Stimulated activated CD8-positive, alpha-beta memory T cell treated with anti-CD3 and anti-CD28 coated beads, Interleukin-2, amount 100 ng/mL, for 1 hour (primary cell): ENCODE measurements around the gene FANCL.
A peak's percentile ranks its signal among the peaks of the same experiment; 100 is the strongest.
"Not testable (repeated sequence)": the region's sequence is repeated elsewhere in the genome, so short reads cannot be mapped to it uniquely, and the experiment has no call there.

Experiments
- DNase-seq, 2 donors: peaks; one replicate each; pipeline ENCODE4 v3.0.0-alpha.2; 2020; ENCODE audit warnings: low read depth in 2 of 2

The FANCL gene

DNA sequence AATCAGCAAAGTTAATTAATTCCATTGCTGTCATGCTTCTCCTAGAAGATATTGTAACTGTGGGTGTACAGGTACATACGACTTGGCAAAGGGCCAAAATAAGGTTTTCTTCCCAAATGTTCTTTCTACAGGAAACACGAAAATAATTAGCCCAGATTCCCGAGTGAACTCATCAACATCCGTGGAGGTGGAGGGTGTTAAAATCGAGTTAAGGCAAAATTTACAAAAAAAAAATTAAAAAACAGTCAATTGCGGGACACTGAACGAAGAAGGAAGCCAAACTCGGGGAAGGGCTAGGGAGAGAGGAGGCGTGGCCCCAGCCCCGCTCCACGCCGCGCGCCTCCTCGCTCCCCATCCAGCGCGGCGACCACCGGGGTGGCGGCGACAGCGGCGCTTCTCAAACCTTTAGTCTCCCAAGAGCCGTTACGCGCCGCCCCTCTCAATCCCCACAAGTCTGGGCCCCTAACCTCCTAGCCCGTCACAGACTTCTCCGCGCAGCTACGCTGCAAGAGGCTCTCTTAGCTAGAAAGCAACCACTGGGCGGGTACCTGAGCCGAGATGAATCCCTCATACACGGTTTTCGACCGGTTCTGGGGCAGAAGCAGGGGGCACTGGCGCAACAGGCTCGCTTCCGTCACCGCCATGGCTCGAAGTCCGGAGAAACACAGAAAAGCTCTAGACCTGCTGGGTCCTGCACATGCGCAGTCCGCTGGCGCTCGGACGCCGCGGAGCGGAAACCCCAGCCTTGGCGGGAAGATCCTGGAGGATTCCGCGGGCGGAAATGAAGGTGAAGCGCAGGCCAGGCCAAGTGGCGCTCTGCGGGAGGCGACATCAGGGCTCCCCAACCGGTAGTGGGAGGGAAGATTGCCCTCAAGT lies at the start of gene FANCL:
Gene FANCL, minus strand, starts transcription at position 656 of the 876 bp plus-strand sequence. Its CDS starts 12 bp downstream, at position 644.
- peak; percentile 21 to 40 for DNase-seq

DNA sequence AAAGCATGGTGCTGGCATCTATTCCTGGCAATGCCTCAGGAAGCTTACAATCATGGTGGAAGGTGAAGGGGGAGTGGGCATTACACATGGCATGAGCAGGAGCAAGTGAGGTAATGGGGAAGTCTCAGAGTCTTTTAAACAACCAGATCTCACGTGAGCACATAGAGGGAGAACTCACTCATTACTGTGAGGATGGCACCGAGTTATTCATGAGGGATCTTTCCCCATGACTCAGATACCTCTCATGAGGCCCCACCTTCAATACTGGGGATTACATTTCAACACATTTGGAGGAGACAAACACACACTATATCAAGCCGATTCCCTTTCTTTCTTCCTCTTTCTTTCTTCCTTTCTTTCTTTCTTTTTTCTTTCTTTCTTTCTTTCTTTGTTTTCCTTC lies 47.9 kb upstream of the FANCL start:
- no peak for DNase-seq

DNA sequence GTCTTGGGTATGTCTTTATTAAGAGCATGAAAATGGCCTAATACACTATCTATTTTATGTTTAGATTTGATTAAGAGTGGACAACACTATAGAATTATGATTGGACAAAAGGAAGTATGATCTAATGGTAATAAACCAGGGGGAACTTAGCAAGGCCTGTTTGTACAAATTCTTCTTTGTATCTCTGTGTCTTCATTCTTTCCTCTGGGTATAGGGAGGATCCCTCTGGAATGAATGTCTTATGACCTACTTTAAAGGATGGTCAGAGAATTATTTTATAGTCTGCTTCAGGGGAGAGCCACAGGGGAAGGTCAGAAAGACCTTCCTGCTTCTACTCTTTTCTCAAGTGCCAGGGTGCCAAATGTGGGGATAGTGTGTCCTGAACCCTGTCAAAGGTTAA lies 42.8 kb upstream of the FANCL start:
- DNase-seq = no peak

DNA sequence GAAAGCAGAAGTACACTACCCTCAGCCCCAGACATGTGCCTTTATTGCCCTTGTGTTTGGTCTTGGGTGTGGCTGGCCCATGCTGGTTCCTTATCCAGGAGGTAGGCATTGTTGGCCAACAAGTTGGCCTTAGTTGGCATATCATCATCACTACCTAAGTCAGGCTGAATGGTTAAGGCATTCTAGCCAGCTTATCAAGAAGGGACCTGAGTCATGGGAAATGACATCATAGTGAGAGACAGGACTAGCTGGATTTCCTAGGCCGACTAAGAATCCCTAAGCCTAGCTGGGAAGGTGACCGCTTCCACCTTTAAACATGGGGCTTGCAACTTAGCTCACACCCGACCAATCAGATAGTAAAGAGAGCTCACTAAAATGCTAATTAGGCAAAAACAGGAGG lies 34.0 kb upstream of the FANCL start:
- not testable (repeated sequence) for DNase-seq

DNA sequence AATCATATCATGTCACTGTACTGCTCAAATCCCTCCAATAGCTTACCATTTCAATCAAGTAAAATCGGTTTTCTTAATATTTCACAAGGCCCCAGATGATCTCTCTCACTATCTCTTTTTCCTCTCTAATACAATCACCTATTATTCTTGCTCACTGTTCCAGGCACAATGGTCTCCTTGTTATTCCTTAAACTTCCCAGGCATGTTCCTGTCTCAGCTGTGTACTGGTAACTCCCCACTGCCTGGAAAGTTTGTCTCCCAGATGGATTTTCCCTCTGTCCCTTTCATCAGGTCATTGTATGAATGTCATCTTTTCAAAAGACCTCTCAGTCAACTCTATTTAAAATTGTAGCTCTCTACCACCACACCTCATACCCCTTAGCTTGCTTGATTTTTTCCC lies 30.7 kb upstream of the FANCL start:
- no peak for DNase-seq

DNA sequence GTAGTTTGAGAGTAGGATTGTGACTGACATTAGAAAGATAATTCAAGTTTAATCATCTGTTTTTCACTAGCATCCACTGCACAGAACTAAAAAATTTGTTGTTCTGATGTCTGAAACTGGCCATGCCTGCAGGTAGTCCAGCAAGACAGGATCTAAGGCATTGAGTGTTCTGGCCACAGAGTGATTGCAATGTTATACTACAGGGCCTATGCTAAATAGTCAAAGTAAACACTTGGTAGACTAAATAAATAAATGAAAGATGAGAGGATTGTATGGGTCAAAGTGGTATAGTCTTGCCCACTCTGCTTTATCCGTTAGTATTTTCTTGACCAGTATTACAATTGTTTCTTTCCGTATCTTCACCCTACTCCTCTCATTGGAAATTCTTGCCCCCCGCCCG lies 27.6 kb upstream of the FANCL start:
- DNase-seq = no peak

DNA sequence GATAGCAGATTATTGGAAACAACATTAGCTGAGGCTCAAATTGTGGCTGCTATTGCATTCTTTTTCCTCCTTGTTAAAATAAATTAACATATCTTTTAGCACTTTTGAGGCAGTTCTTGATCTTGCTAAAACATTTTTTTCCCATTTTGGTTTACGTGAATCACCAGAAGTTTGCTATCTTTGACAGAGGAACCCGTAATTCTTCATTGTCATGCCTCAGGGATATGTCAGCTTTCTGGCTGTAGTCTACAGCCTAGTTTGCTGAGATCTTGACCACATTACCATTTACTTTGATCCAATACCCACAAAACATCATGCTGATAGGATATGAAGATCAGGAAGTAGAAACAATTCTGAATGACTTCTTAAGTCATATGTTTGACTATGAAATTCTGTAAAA lies 25.1 kb upstream of the FANCL start:
- no peak for DNase-seq

DNA sequence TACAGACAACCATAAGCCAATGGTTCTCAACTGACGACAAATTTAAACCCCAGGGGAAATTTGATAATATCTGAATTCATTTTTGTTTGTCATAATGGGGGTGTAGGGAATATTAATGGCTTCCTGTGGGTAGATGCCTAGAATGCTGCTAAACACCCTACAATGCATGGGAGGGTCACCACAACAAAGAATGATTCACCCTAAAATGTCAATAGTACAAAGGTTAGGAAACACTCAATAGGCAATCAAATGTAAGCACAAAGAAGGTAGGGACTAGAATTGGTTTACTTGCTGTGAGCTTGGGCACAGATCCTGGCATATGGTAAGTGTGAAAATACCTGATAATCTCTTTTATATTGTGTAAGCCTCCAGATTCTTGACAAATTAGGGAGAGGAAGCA lies 20.1 kb upstream of the FANCL start:
- no peak for DNase-seq

DNA sequence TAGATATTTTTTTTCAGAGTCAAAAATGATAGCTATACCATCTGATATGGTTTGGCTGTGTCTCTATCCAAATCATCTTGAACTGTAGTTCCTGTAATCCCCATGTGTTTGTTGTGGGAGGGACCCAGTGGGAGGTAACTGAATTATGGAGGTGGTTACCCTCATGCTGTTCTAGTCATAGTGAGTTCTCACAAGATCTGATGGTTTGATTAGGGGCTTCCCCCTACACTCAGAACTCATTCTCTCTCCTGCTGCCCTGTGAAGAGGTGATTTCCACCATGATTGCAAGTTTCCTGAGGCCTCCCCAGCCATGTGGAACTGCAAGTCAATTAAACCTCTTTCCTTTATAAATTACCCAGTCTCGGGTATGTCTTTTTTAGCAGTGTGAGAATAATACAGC lies 17.3 kb upstream of the FANCL start:
- DNase-seq = not testable (repeated sequence)

DNA sequence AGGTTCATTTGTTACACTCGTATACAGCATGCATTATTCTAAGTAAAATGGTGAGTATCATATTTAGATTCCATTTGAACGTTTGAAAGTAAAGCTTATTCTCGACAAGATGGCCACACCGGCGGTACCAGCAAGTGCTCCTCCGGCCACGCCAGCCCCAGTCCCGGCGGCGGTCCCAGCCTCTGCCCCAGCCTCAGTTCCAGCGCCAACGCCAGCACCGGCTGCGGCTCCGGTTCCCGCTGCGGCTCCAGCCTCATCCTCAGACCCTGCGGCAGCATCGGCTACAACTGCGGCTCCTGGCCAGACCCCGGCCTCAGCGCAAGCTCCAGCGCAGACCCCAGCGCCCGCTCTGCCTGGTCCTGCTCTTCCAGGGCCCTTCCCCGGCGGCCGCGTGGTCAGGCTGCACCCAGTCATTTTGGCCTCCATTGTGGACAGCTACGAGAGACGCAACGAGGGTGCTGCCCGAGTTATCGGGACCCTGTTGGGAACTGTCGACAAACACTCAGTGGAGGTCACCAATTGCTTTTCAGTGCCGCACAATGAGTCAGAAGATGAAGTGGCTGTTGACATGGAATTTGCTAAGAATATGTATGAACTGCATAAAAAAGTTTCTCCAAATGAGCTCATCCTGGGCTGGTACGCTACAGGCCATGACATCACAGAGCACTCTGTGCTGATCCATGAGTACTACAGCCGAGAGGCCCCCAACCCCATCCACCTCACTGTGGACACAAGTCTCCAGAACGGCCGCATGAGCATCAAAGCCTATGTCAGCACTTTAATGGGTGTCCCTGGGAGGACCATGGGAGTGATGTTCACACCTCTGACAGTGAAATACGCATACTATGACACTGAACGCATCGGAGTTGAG lies 10.4 kb upstream of the FANCL start:
- not testable (repeated sequence) for DNase-seq

DNA sequence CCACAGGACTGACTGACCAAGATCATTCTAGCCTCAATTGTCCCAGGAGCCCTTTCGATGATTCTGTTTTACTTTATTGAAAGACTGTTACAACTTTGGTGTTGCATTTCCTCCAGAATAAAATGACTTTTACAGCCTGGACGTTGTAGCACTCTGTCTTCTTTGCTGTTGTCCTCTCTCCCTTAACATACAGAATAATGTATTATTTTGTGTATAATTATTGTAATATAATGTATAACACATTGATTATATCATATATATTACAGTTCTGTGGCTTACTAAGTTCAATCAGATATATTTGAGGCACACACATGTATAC lies 380 bp upstream of the FANCL start:
- no peak for DNase-seq

DNA sequence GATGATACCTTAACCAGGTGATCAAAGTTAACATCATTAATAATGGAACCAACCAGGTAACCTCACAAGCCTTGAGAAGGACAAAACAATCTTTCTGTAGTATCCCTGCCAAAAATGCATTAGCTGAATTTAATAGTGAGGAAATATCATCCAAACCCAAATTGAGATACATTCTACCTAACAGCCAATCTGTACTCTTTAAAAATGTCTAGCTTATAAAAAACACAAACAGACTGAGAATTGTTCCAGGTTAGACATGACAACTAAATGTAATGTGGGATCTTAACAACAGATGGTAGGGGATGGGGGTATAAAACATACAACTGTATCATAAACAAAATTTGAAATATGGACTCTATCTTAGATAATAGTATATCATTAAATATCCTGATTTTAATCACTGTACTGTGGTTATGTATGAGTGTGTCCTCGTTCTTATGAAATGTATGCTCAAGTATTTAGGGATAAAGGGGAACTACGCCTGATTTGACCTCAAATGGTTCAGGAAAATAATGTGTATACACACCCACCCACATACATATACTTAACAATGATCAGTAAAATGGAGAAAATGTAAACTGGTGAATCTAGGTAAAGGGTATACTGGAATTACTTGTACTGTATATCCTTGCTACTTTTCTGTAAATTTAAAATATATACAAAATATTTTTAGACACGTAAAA lies 1.7 kb downstream of the FANCL start:
- DNase-seq = no peak

DNA sequence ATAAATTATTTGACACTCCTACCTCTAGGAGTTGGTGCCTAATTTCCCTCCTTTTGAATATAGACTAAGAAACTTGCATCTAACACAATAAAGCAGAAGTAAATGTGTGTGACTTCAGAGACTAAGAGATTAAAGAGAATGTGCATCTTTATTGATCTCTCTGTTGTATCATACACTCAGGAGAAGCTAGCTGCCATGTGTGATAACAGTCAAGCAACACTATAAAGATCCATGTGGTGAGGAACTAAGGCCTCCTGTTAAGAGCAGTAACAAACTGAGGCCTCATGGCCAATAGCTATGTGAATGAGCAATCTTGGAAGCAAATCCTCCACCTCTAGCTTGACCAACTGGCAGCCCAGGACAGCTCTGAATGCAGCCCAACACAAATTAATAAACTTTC lies 3.4 kb downstream of the FANCL start:
- DNase-seq = no peak

DNA sequence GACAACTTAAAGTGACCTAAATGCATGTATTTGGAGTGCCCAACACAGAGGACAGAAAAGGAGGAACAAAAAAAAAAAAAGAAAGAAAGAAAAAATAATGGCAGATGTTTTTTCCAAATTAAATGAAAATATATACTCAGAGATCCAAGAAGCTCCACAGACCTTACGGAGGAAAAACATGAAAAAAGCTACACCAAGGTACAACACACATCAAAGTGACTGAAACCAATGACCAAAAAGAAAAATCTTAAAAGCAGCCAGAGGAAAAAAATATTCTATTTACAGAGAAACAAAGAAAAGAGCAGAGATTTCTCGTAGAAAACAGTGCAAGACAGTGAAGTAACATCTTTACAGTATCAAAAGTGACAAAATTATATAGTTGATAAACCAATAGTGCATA lies 5.1 kb downstream of the FANCL start:
- DNase-seq = no peak

DNA sequence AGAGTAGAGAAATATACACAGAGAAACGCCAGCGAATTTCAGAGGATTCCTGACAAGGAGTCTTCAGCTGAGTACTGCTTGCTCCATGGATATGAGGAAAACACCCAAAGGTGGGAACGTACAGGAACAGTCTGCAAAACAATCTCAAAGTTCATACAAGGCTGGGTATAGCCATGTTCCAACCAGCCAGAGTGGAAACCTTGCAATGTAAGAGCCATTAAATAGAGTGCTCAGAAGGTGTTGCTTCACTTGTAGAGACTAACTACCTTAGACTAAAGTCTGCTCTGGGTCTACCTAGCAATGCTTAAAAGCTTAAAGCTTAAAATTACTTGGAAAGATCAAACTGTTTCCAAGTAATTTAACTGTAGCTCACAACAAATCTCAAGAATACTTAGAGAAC lies 6.0 kb downstream of the FANCL start:
- no peak for DNase-seq

DNA sequence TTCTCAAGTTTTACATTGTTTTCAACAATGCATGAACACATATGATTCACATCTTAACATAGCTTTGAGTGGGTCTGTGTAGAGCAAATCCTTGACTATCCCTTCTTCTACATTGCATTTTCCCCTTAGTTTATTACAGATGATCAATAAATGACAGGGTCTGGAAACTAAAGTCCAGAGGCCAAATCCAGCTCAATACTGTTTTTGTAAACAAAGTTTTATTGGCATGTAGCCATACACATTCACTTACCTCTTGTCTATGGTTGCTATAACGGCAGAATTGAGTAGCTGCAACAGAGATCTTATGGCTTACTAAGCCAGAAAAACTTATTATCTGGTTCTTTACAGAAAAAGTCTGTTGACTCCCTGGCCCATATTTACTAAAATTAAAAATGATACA lies 12.8 kb downstream of the FANCL start:
- DNase-seq = no peak

DNA sequence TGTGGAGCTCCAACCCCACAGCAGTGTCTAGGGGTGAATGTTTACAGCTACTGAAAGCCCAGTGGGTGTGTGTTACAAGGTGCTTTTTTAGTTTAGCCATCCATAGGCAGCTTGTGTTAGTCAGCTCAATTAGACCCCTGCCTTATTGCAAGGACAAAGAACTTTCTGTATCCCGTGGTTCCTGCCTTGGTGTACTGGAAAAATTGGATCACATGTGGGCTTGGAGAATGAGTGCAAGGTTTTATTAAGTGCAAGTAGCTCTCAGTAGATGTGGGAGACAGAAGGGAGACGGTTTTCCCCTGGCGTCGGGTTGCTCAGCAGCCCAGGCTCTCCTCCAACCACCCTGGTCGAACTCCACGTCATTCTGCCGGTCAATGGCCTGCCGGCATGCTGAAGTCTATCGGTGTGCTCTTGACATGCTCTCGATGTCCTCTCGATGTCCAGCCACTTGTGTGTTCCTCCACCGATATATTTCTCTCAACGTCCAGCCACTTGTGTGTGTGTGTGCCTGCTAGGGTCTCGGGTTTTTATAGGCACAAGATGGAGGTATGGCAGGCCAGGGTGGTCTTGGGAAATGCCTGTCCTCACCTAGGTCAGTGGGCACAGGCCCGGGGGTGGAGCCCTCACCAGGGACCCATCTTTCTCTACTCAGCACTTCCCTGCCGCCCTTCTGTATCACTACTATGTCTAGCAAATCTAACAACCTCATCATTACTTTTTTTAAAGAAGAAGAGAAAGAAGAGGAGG lies 13.8 kb downstream of the FANCL start:
- DNase-seq = no peak

DNA sequence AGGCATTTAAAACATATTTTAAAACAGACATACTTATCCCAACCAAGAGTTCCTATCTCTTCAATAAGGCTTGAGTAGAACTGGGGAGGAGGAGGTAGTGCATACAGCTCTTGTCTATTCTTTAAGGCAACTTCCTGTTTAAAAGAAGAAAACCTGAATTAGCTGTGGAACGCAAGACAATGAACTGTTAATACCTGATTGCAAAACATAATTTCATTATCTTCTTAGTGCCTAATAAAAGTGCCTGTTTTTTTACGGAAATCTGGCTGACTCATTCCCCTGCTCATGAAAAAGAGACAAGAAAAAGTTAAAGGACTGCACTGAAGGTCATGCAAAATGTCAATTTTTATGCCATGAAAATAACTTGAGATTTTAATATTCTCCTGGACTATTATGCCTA lies 19.2 kb downstream of the FANCL start:
- no peak for DNase-seq

DNA sequence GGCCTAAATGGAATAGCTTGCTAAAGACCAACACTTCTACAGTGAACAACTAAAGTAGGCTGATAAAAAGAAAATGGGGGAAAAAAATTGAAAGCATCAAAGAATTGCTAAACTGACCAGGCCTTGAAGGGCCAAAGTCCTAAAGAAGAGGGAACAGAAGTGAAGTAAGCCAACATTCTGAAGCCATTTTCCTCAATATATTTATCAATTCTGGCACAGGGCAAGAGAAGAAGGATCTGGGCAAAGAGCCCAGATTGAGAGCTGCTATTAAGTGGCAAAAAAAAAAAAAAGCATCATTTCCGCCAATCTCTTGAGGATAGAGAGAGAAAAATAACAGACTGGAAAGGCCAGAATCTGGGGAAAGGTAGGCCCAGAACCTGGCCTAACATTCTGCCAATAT lies 25.7 kb downstream of the FANCL start:
- DNase-seq = no peak

DNA sequence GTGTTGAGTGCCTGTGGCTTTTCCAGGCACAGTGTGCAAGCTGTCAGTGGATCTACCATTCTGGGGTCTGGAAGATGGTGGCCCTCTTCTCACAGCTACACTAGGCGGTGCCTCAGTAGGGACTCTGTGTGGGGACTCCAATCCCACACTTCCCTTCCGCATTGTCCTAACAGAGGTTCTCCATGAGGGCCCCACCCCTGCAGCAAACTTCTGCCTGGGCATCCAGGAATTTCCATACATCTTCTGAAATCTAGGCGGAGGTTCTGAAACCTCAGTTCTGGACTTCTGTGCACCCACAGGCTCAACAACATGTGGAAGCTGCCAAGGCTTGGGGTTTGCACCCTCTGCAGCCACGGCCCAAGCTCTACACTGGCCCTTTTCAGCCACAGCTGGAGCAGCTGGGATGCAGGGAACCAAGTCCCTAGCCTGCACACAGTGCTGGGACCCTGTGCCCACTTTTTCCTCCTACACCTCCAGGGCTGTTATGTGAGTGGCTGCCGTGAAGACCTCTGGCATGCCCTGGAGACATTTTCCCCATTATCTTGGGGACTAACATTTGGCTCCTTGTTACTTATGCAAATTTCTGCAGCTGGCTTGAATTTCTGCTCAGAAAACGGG lies 30.1 kb downstream of the FANCL start:
- DNase-seq = not testable (repeated sequence)

DNA sequence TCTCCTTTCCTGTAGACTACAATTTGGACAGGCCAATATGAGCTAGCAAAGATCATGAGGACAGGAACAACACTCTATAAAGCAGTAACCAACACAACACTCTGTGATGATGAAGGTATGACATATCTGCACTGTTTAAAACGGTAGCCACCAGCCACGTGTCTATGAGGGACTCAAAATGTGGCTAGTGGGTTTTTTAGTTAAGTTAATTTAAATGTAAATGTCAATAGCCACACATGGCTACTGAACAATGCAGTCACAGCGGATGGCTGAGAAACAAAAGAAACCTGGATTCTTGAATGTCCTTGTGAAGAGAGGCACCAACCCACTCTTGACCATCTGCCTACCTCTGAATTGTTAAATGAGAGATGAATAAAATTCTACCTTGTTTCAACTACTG lies 33.9 kb downstream of the FANCL start:
- DNase-seq = no peak
